ENCODE data around the gene CAPS. TPM values are rescaled to one million over a fixed set of nuclear protein-coding genes. Genes with fewer than 3 reads are reported as not detected.

Gene CAPS
- polyA plus RNA-seq, 1 donor (not counting 4 experiments of a cell fraction or from before 2014, with no cell fraction given) = 2.7 TPM

- Histone ChIP-seq H3K4me1 (ENCODE audit: control insufficient read depth, extremely low read depth, insufficient read depth, low read length) (no peaks in the 10 kb centered on the region), H3K4me3 (ENCODE audit: control insufficient read depth in 2 of 3, extremely low read depth in 1 of 3, insufficient read depth in 2 of 3, low read depth in 1 of 3, low read length in 3 of 3) (no peak overlapping the region), H3K79me2 (ENCODE audit: control insufficient read depth, insufficient read depth, low read length) (peaks cover 2% of the 10 kb centered on the region), H3K9me3 (ENCODE audit: control insufficient read depth, low read depth, low read length) (no peaks in the 10 kb centered on the region), H3K9ac (ENCODE audit: control insufficient read depth, extremely low read depth, insufficient read depth, low read length) (no peak overlapping the region), H2AFZ (ENCODE audit: control insufficient read depth, low read length) (no peak overlapping the region), H3K27me3 (ENCODE audit: control insufficient read depth, extremely low read depth, insufficient read depth, low read length) (no peaks in the 10 kb centered on the region), H3K36me3 (ENCODE audit: control insufficient read depth in 2 of 2, extremely low read depth in 1 of 2, insufficient read depth in 2 of 2, low read length in 2 of 2) (peaks cover 33 to 54% of the 10 kb centered on the region in 2 experiments), H4K20me1 (ENCODE audit: control insufficient read depth, extremely low read depth, insufficient read depth, low read length) (peaks cover 4% of the 10 kb centered on the region), H3K4me2 (ENCODE audit: control insufficient read depth, extremely low read depth, insufficient read depth, low read depth, low read length) (no peak overlapping the region), H3K9me1 (ENCODE audit: control insufficient read depth, extremely low read depth, insufficient read depth, low read length) (no peaks in the 10 kb centered on the region), H3K27ac (ENCODE audit: control insufficient read depth, insufficient read depth, low read length) (no peak overlapping the region)
- TF ChIP-seq EZH2 (IDR thresholded peaks at IDR 0.05; ENCODE audit: low read length) = no peak
- TF ChIP-seq, protein P1, sequence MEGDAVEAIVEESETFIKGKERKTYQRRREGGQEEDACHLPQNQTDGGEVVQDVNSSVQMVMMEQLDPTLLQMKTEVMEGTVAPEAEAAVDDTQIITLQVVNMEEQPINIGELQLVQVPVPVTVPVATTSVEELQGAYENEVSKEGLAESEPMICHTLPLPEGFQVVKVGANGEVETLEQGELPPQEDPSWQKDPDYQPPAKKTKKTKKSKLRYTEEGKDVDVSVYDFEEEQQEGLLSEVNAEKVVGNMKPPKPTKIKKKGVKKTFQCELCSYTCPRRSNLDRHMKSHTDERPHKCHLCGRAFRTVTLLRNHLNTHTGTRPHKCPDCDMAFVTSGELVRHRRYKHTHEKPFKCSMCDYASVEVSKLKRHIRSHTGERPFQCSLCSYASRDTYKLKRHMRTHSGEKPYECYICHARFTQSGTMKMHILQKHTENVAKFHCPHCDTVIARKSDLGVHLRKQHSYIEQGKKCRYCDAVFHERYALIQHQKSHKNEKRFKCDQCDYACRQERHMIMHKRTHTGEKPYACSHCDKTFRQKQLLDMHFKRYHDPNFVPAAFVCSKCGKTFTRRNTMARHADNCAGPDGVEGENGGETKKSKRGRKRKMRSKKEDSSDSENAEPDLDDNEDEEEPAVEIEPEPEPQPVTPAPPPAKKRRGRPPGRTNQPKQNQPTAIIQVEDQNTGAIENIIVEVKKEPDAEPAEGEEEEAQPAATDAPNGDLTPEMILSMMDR (optimal IDR thresholded peaks at IDR 0.05 in 1 of 3, IDR thresholded peaks at IDR 0.05 in 1 of 3, conservative IDR thresholded peaks at IDR 0.05 in 1 of 3; ENCODE audit: extremely low read depth in 1 of 3, insufficient read depth in 2 of 3, low read length in 3 of 3) = no peak
- dilution Hi-C loops (cut with MboI; ENCODE audit: extremely low pct_ligation_motif_present, low sequenced_read_pairs) = no loop called here
- FAIRE-seq (no peak), DNase-seq (ENCODE audit: low read depth, low spot score) (no peak)
These were observed 20.9 kb downstream of the CAPS start for GRCh38 chr19:5934774-5935472.

DNA sequence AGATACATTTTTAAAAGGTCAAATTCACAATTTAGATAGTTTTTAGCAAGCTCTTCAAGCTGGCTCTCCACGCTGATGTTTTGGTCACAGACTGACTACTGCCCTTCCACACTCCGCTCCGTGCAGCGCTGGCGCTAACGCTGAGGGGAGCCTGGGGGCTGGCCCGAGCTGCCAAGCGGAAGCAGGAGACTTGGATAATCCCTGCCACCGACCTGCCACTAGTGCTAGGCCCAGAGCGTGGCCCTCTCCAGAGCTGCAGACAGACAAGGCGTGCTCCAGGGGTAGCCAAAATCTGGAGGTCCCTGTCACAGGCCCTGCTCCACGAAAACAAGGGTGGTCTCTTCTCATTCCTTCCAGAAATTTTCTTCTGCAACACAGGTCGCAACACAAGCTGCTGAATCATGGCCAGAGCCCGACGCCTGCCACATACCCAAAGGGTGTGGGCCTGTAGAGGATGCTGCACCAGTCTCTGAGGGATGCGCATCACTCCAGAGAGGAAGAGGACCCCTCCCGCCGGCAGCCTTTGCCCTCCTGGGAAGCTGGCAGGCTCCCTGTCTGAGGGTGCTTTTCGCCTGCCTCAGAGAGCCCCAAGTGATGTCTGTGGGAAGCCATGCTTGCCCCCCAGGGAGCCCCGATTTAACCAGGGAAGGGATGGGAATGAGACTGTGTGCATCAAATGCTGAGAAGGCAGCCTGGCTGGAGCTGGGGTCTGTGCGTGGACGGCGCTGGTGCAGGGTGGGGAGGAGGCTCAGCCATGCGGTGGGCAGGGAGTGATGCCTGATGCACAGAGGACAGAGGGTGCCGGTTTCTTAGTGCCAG is 21.6 kb downstream of the CAPS start:
- no peak for FAIRE-seq
- Histone ChIP-seq H3K9me1 (ENCODE audit: control insufficient read depth, extremely low read depth, insufficient read depth, low read length) (no peaks in the 10 kb centered on the region), H3K79me2 (ENCODE audit: control insufficient read depth, insufficient read depth, low read length) (peaks cover 2% of the 10 kb centered on the region), H3K4me1 (ENCODE audit: control insufficient read depth, extremely low read depth, insufficient read depth, low read length) (no peaks in the 10 kb centered on the region), H3K9ac (ENCODE audit: control insufficient read depth, extremely low read depth, insufficient read depth, low read length) (no peak overlapping the region), H3K27ac (ENCODE audit: control insufficient read depth, insufficient read depth, low read length) (no peak overlapping the region), H3K36me3 (ENCODE audit: control insufficient read depth in 2 of 2, extremely low read depth in 1 of 2, insufficient read depth in 2 of 2, low read length in 2 of 2) (peaks cover 30 to 58% of the 10 kb centered on the region in 2 experiments), H2AFZ (ENCODE audit: control insufficient read depth, low read length) (no peak overlapping the region), H4K20me1 (ENCODE audit: control insufficient read depth, extremely low read depth, insufficient read depth, low read length) (peaks cover 4% of the 10 kb centered on the region), H3K9me3 (ENCODE audit: control insufficient read depth, low read depth, low read length) (no peaks in the 10 kb centered on the region), H3K27me3 (ENCODE audit: control insufficient read depth, extremely low read depth, insufficient read depth, low read length) (no peaks in the 10 kb centered on the region), H3K4me3 (ENCODE audit: control insufficient read depth in 2 of 3, extremely low read depth in 1 of 3, insufficient read depth in 2 of 3, low read depth in 1 of 3, low read length in 3 of 3) (no peak overlapping the region), H3K4me2 (ENCODE audit: control insufficient read depth, extremely low read depth, insufficient read depth, low read depth, low read length) (no peak overlapping the region)
- dilution Hi-C loops (cut with MboI; ENCODE audit: extremely low pct_ligation_motif_present, low sequenced_read_pairs) = no loop called here
- TF ChIP-seq, protein P1 (optimal IDR thresholded peaks at IDR 0.05 in 1 of 3, IDR thresholded peaks at IDR 0.05 in 1 of 3, conservative IDR thresholded peaks at IDR 0.05 in 1 of 3; ENCODE audit: extremely low read depth in 1 of 3, insufficient read depth in 2 of 3, low read length in 3 of 3) = no peak
- no peak for TF ChIP-seq EZH2 (IDR thresholded peaks at IDR 0.05; ENCODE audit: low read length)
- no peak for DNase-seq (ENCODE audit: low read depth, low spot score)

Data from keratinocyte (primary cell).